Uterus (tissue), 2 donors: ENCODE data around the gene SH3PXD2B.

ENCODE experiments used
- POLR2A ChIP-seq, 2 donors: fragments of 450-650 bp; IDR thresholded peaks; one replicate each; pipeline ENCODE4 v1.6.1; 2016; ENCODE audit warnings: antibody characterized with exemption in 2 of 2, mild to moderate bottlenecking in 1 of 2, moderate library complexity in 1 of 2
- TF ChIP-seq, protein P1 (sequence below), 4 experiments: fragments of 200-600 bp in 2 of 4; fragments of 450-650 bp in 2 of 4; sonication (generic) in 2 of 4; IDR thresholded peaks; one replicate each; pipeline ENCODE4 v1.5.1; 2016 to 2019; ENCODE audit warnings: antibody characterized with exemption in 4 of 4, mild to moderate bottlenecking in 2 of 4, moderate library complexity in 1 of 4

GRCh38 chr5:172454358-172455086, at the start of gene SH3PXD2B:
- TF ChIP-seq, protein P1, sequence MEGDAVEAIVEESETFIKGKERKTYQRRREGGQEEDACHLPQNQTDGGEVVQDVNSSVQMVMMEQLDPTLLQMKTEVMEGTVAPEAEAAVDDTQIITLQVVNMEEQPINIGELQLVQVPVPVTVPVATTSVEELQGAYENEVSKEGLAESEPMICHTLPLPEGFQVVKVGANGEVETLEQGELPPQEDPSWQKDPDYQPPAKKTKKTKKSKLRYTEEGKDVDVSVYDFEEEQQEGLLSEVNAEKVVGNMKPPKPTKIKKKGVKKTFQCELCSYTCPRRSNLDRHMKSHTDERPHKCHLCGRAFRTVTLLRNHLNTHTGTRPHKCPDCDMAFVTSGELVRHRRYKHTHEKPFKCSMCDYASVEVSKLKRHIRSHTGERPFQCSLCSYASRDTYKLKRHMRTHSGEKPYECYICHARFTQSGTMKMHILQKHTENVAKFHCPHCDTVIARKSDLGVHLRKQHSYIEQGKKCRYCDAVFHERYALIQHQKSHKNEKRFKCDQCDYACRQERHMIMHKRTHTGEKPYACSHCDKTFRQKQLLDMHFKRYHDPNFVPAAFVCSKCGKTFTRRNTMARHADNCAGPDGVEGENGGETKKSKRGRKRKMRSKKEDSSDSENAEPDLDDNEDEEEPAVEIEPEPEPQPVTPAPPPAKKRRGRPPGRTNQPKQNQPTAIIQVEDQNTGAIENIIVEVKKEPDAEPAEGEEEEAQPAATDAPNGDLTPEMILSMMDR (IDR thresholded peaks at IDR 0.05): peak in 1 of 4 experiments; percentile 24
- TF ChIP-seq POLR2A (IDR thresholded peaks at IDR 0.05): peak; percentile 80 to 88
